Putamen (tissue), 1 donor: Measurements from ENCODE around the gene ATP9A.
"Not testable (repeated sequence)": the region's sequence is repeated elsewhere in the genome, so short reads cannot be mapped to it uniquely, and the experiment has no call there.

Source experiments
- DNase-seq: peaks from one replicate; pipeline ENCODE4 v3.0.0-alpha.2; 2016; ENCODE audit warnings: low spot score

ATP9A gene

DNA sequence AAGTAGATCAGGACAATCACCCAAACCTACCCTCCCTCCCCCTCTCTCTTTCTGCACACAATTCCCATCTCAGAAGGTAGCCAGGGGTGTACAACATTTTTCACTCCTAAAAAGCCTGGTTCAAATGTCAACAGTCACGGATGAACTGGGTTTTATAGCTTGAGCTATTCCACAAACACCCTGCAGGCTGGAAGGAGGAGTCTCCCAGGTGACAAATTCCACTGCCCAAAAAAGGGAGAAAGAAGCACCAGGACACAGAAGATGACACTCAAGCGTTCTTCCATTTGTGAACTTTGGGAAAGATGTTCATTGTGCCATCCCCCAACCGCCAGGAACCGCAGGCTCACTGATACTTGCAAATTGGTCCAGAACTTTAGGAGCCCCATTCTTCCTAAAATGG, 114.1 kb downstream of the ATP9A start:
- DNase-seq, result no peak

- DNase-seq, result no peak
These were observed 115.0 kb downstream of the ATP9A start for GRCh38 chr20:51653226-51653625.

DNA sequence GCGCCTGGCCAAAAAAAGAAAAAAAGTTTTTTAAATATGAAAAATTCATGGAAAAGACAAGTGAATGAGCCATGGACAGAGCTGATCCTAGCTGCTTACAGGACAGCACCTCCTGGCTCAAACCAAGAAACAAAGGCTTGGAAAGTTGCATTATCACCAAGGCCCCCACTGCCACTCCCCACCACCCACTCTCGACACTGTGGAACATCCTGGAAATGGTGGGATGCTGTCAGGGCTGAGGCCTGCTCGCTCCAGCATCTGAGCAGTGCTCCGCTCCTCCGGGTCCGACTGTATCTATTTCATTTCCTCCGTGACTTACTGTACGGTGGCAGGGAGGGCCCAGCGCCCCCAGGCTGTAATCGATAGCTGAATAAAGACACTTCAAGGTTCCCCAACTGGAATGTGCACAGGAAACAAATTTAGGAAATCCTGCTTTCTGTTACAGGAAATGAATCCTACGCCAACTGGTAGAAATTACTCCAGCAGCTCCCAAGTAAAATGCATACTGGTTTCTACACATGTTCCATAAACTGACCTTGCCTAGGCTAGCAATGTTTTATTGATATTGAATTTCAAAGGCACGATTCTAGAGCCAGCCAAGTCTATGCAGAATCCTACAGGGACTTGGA, 116.2 kb downstream of the ATP9A start:
- no peak for DNase-seq

DNA sequence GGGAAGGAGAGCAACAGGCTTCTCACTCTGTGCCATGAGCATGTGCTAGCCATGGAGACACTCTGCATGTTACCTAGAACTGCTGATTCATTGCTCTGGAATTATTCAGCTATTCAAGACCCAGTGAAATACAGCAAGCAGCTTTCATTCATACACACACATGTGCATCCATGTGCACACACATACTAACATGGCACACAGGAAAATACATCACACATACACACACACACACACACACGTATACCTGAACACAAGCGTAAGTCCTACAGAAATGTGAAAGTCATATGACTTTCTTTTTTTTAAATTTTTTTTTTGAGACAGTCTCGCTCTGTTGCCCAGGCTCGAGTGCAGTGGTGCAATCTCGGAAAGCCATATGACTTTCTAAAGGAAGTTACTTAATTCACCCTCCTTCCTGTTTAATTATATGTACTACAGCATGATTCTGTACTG, 117.5 kb downstream of the ATP9A start:
- no peak for DNase-seq

DNA sequence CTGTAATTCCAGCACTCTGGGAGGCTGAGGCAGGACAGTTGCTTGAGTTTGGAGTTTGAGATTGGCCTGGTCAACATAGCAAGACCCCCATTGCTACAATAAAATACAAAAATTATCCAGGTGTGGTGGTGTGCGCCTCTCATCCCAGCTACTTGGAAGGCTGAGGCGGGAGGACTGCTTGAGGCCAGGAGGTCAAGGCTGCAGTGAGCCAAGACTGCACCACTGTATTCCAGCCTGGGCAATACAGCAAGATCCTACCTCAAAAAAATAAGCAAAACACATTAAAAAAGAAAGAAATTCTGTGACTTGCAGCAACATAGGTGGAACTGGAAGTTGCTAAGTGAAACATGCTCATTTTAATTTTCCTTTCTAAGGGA, 119.6 kb downstream of the ATP9A start:
- no peak for DNase-seq

DNA sequence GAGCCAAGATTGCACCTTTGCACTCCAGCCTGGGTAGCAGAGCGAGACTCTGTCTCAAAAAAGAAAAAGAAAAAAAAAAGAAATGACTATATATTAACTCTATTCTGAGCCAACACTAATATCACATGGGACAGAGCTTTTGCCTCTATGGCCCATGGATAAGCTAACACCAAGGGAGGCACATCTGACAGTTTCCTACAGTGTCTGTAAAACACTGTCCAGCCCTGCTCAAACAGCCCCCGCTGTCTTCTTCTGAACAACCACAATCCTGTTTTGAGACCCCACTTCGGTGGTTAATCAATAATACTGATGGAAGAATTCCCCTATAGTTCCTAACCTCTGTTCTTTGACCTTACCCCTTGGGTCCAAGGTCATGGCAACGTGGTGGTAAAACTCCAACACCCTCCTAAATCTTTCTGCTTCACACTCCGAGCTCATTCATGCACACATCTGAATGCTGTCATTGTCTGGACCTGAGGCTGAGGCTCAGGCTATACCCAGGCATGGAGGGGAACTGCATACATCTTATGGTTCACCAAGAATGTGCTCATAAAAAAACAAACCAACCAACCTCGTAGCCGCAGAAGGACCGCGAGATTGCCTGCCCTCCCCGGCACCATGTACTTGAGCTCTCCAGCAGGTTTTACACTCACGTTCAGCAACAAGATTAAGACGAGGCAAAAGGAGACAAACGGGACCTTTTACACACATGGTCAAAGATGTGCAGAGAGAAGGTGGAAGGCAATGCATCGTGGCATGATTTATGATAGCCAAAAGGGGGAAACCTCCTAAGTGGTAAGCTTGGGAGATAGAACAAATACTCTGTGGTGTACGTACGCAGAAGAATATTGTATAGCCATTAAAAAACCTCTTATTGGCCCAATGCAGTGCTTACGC, 120.3 kb downstream of the ATP9A start:
- DNase-seq, result no peak

GRCh38 chr20:51643810-51644209, 124.4 kb downstream of the ATP9A start:
- not testable (repeated sequence) for DNase-seq

- DNase-seq, result no peak
These were observed 124.8 kb downstream of the ATP9A start for GRCh38 chr20:51643390-51643789.

- no peak for DNase-seq
These were observed 126.3 kb downstream of the ATP9A start for GRCh38 chr20:51641866-51642265.

DNA sequence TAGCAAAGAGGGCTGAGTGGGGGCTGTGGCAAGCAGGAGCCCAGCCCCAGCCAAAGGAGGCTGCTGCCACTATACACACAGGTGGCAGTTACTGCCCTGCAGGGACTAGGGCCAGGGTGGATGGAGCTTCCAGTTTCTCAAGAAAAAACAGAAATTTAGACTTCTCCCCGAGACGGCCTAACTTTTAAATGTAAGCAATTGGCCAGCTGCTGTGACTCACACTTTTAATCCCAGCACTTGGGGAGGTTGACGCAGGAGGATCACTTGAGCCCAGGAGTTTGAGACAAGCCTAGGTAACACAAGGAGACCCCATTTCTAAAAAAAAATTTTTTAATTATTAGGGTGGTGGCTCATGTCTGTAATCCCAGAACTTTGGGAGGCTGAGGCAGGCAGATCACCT, 127.4 kb downstream of the ATP9A start:
- DNase-seq, result no peak

DNA sequence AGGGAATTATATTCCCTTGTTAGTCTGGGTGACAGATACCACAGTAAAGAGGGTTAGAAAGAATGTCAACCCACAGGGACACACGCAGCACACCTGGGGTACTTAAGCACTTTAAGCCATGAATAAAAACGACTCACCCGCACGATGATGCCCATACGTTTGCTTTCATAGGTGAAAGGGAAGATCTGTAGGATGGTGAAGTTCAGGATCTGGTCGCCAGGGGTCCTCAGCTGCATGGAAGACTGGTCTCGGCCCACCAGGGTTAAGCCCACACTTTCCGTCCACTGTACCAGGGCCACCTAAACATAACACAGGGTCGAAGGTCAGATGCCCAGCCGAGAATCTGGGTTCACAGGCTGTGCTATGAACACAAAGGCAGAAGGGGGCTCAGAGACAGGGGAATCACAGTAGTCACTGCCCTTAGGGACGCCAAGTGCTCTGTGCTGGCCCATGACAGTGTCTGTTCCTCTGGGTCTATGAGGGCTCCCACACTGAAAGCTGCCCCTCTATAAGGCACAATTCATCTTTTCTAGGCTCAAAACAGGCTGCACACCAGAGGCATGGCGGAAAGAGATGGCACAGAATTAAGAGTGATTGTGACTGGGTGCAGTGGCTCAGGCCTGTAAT, 128.9 kb downstream of the ATP9A start:
- DNase-seq, result no peak

- no peak for DNase-seq
These were observed 130.9 kb downstream of the ATP9A start for GRCh38 chr20:51637241-51637640.

DNA sequence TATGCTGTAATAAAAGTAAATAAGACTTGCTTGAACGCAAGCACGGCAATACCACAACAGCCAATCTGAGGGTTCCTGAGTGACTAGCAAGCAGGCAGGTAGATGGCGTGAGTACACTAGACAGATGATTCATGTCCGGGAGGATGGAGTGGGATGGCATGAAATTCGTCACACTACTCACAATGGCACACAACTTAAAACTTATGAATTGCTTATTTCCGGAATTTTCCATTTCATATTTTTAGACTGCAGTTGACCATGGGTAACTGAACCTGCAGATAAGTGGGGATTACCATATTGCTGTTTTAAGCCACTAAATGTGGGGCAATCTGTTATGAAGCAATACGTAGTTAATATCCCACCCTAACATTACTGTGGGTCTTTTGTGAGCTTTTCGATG, 132.1 kb downstream of the ATP9A start:
- DNase-seq, result no peak

- DNase-seq, result no peak
These were observed 132.5 kb downstream of the ATP9A start for GRCh38 chr20:51635680-51636079.

DNA sequence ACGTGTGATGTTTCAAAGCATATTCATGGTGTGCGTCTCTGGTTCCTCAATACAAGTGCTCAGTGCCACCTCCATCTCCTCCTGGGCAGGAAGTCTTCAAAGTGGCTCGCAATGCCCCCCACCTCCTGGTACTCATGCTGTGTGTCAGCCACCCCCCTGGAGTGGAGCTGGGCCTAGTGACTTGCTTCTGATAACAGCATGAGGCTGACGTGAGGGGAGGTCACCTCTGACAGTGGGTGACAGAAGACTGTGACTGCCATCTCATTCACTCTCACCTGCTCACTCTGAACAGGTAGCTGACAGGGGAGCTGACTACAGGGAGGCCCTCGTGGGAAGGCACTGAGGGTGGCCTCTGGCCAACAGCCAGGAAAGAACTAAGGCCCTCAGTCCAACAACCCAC, 133.3 kb downstream of the ATP9A start:
- DNase-seq, result no peak

DNA sequence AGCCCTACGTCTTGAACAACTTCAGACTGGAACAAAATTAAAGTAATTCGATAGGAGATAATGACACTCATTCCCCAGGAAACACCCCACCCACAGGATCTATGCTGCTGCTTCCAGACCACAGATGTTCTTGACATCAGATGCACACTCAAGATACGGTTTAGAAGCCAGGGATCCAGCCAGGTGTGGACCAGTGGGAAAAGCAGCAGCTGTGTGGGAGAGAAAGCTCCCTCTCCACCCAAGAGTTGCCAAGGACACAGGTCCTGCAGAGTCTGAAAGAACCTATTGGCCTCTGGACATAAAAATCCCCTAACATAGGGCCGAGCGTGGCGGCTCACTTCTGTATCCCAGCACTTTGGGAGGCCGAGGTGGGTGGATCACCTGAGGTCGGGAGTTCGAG, 133.9 kb downstream of the ATP9A start:
- no peak for DNase-seq

GRCh38 chr20:51633430-51633829, 134.8 kb downstream of the ATP9A start:
- no peak for DNase-seq

DNA sequence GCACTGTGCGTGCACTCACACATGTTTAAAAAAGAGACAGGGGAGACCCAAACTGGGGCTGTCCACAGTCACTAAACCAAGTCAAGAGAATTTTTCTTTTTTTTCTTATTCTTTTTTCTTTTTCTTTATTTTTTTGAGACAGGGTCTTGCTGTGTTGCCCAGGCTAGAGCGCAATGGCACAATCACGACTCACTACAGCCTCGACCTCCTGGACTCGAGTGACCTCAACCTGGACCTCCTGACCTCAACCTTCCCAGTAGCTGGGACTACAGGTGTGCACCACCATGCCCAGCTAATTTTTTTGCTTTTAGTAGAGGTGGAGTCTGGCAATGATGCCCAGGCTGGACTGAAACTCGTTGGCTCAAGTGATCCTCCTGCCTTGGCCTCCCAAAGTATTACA, 136.2 kb downstream of the ATP9A start:
- DNase-seq, result no peak

GRCh38 chr20:51631011-51631950, 136.9 kb downstream of the ATP9A start:
- DNase-seq, result no peak

GRCh38 chr20:51629399-51630058, 138.7 kb downstream of the ATP9A start:
- DNase-seq, result no peak
